Gastrocnemius medialis (tissue), 4 donors: ENCODE data around the gene KAZN. TPM values are rescaled to one million over a fixed set of nuclear protein-coding genes. Genes with fewer than 3 reads are reported as not detected.
"Not testable (repeated sequence)": the region's sequence is repeated elsewhere in the genome, so short reads cannot be mapped to it uniquely, and the experiment has no call there.

Experiments
- ATAC-seq, 2 donors: fragments of 150-250 bp; one replicate each; pipeline ENCODE4 v1.9.1; 2016
- DNase-seq, 2 donors: peaks; one replicate each; pipeline ENCODE4 v3.0.0-alpha.2; 2019
- H3K27ac ChIP-seq, 4 donors: fragments of 200-600 bp; sonication (generic); 1 replicate in 1 of 4; 2 replicates in 3 of 4; pipeline ENCODE4 v1.5.1; 2016 to 2018; ENCODE audit warnings: mild to moderate bottlenecking in 2 of 4, moderate library complexity in 1 of 4
- H3K27me3 ChIP-seq, 3 donors: fragments of 200-600 bp; sonication (generic) in 2 of 3; 1 replicate in 1 of 3; 2 replicates in 2 of 3; pipeline versions ENCODE4 v1.5.1 to v1.6.0; 2016 to 2019; ENCODE audit warnings: mild to moderate bottlenecking in 1 of 3, moderate library complexity in 1 of 3
- H3K36me3 ChIP-seq, 2 donors: fragments of 200-600 bp; sonication (generic) in 1 of 2; one replicate each; pipeline ENCODE4 v1.5.1; 2017 to 2018
- H3K4me1 ChIP-seq, 2 donors: fragments of 200-600 bp; sonication (generic) in 1 of 2; one replicate each; pipeline ENCODE4 v1.5.1; 2016 to 2017; ENCODE audit warnings: mild to moderate bottlenecking in 2 of 2
- H3K4me3 ChIP-seq, 4 donors: fragments of 200-600 bp; sonication (generic) in 3 of 4; 1 replicate in 1 of 4; 2 replicates in 3 of 4; pipeline ENCODE4 v1.5.1; 2016 to 2019; ENCODE audit warnings: mild to moderate bottlenecking in 2 of 4
- H3K9me3 ChIP-seq, 3 donors: fragments of 200-600 bp; sonication (generic) in 2 of 3; 1 replicate in 1 of 3; 2 replicates in 2 of 3; pipeline ENCODE4 v1.5.1; 2016 to 2019
- POLR2A ChIP-seq, 2 donors: fragments of 450-650 bp; IDR thresholded peaks; one replicate each; pipeline ENCODE4 v1.6.1; 2017; ENCODE audit warnings: antibody characterized with exemption in 2 of 2, mild to moderate bottlenecking in 2 of 2, moderate library complexity in 2 of 2
- in situ Hi-C, 4 donors: fragments of 200-750 bp; cut with MboI; loops; one replicate each; pipeline versions ENCODE4 v1.15.0 to v1.8.0; 2017; ENCODE audit warnings: low sequenced_read_pairs in 4 of 4
- intact Hi-C: fragments of 100-400 bp; cut with DNase I; formaldehyde crosslinking; loops from one replicate; pipeline ENCODE4 v1.15.1; 2023; ENCODE audit warnings: low total_unique reads
- total RNA-seq, 4 donors: library from RNA; depleted of rRNA; stranded (reverse); fragments of >200 nt; gene quantifications; one replicate each; pipeline versions ENCODE4 v1.1.0 to v1.2.3, GENCODE V29; 2016
- TF ChIP-seq, protein P1 (sequence below), 5 experiments: fragments of 450-650 bp in 3 of 5; fragments of 200-600 bp in 2 of 5; sonication (generic) in 2 of 5; IDR thresholded peaks in 4 of 5; conservative IDR thresholded peaks in 1 of 5; 1 replicate in 4 of 5; 2 replicates in 1 of 5; pipeline ENCODE4 v1.5.1; 2016 to 2019; ENCODE audit warnings: antibody characterized with exemption in 5 of 5, mild to moderate bottlenecking in 3 of 5, moderate library complexity in 3 of 5

KAZN gene
- total RNA-seq, 4 donors from 2014 or later: 0.05 to 2.2 (median 1.00) TPM

GRCh38 chr1:14576155-14576554, 22.3 kb upstream of the KAZN start:
- intact Hi-C loops: no loop called here
- Histone ChIP-seq H3K9me3 (no peaks in the 10 kb centered on the region), H3K4me1 (no peaks in the 10 kb centered on the region), H3K36me3 (no peaks in the 10 kb centered on the region), H3K27me3 (no peaks in the 10 kb centered on the region), H3K27ac (no peak overlapping the region), H3K4me3 (no peak overlapping the region)
- in situ Hi-C loops: no loop called here
- no peak for DNase-seq
- TF ChIP-seq, protein P1, sequence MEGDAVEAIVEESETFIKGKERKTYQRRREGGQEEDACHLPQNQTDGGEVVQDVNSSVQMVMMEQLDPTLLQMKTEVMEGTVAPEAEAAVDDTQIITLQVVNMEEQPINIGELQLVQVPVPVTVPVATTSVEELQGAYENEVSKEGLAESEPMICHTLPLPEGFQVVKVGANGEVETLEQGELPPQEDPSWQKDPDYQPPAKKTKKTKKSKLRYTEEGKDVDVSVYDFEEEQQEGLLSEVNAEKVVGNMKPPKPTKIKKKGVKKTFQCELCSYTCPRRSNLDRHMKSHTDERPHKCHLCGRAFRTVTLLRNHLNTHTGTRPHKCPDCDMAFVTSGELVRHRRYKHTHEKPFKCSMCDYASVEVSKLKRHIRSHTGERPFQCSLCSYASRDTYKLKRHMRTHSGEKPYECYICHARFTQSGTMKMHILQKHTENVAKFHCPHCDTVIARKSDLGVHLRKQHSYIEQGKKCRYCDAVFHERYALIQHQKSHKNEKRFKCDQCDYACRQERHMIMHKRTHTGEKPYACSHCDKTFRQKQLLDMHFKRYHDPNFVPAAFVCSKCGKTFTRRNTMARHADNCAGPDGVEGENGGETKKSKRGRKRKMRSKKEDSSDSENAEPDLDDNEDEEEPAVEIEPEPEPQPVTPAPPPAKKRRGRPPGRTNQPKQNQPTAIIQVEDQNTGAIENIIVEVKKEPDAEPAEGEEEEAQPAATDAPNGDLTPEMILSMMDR (IDR thresholded peaks at IDR 0.05 in 4 of 5, conservative IDR thresholded peaks at IDR 0.05 in 1 of 5): no peak
- TF ChIP-seq POLR2A (IDR thresholded peaks at IDR 0.05): no peak
- no peak for ATAC-seq

DNA sequence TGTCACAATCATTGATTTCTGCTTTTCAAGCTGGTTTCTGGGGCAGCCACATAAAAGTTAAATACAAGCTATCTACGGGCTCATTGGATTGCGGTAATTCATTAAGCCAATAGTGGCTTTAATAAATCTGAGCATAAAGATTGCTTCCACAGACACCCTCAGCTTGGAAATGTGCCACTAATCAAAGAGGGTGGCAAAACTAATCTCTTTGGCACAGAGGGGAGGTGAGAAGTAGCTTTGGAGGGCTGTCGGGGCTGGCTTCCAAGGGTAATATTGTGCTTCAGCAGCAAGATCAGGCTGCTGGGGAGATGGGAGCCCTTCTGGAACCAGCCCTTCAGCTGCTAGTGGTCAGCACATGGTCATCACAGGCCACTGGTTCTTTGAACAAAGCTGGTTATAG, 21.2 kb upstream of the KAZN start:
- Histone ChIP-seq H3K9me3 (no peaks in the 10 kb centered on the region), H3K27me3 (no peaks in the 10 kb centered on the region), H3K4me1 (no peaks in the 10 kb centered on the region), H3K4me3 (no peak overlapping the region), H3K27ac (no peak overlapping the region), H3K36me3 (no peaks in the 10 kb centered on the region)
- TF ChIP-seq, protein P1 (IDR thresholded peaks at IDR 0.05 in 4 of 5, conservative IDR thresholded peaks at IDR 0.05 in 1 of 5): no peak
- TF ChIP-seq POLR2A (IDR thresholded peaks at IDR 0.05): no peak
- in situ Hi-C loops: no loop called here
- intact Hi-C loops: no loop called here
- ATAC-seq (no peak), DNase-seq (no peak)

GRCh38 chr1:14578156-14578555, 20.3 kb upstream of the KAZN start:
- Histone ChIP-seq H3K9me3 (no peaks in the 10 kb centered on the region), H3K4me3 (no peak overlapping the region), H3K27ac (no peak overlapping the region), H3K4me1 (no peaks in the 10 kb centered on the region), H3K27me3 (no peaks in the 10 kb centered on the region), H3K36me3 (no peaks in the 10 kb centered on the region)
- in situ Hi-C loops: no loop called here
- intact Hi-C loops: no loop called here
- TF ChIP-seq POLR2A (IDR thresholded peaks at IDR 0.05): no peak
- TF ChIP-seq, protein P1 (IDR thresholded peaks at IDR 0.05 in 4 of 5, conservative IDR thresholded peaks at IDR 0.05 in 1 of 5): no peak
- ATAC-seq: no peak
- no peak for DNase-seq

DNA sequence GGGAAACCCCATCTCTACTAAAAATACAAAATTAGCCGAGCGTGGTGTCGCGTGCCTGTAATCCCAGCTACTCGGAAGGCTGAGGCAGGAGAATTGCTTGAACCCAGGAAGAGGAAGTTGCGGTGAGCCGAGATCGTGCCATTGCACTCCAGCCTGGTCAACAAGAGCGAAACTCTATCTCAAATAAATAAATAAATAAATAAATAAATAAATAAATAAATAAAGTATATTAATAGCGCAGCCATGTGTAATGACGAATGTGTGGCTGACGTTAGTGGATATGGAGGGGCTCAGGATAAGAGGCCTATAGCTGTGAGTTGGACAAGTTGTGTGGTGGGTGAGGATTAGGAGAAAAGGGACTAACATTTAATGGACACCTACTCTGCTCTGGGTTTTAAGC, 18.2 kb upstream of the KAZN start:
- in situ Hi-C loops, H3K27ac ChIP-seq, H3K9me3 ChIP-seq, H3K27me3 ChIP-seq, intact Hi-C loops, DNase-seq, H3K36me3 ChIP-seq, H3K4me3 ChIP-seq, H3K4me1 ChIP-seq, ATAC-seq: not testable (repeated sequence)

- TF ChIP-seq POLR2A (IDR thresholded peaks at IDR 0.05): no peak
- TF ChIP-seq, protein P1 (IDR thresholded peaks at IDR 0.05 in 4 of 5, conservative IDR thresholded peaks at IDR 0.05 in 1 of 5): no peak
- no peak overlapping the region for H3K4me3 ChIP-seq
- H3K27ac ChIP-seq: no peak overlapping the region
- no peaks in the 10 kb centered on the region for H3K9me3 ChIP-seq
- ATAC-seq (no peak), DNase-seq (no peak)
- H3K4me1 ChIP-seq: no peaks in the 10 kb centered on the region
- H3K36me3 ChIP-seq: no peaks in the 10 kb centered on the region
- H3K27me3 ChIP-seq: no peaks in the 10 kb centered on the region
- in situ Hi-C loops (no loop called here), intact Hi-C loops (no loop called here)
Observed at GRCh38 chr1:14580986-14581385, 17.5 kb upstream of the KAZN start.
